Measurements from ENCODE around the gene FNDC10. TPM values are rescaled to one million over a fixed set of nuclear protein-coding genes. Genes with fewer than 3 reads are reported as not detected.

FNDC10 gene
- total and polyA plus RNA-seq, 9 of the 15 experiments (the other 6 are each of a cell fraction or from before 2014, with no cell fraction given): 0.08 to 6.3 (median 1.6) TPM

- TF ChIP-seq ELK1 (CRISPR knock-in tag; IDR thresholded peaks at IDR 0.05) (peak; percentile 78; the same call in 1 of the 2 replicates), ZNF324 (CRISPR knock-in tag; IDR thresholded peaks at IDR 0.05) (no peak), BDP1 (IDR thresholded peaks at IDR 0.05; ENCODE audit: insufficient read depth, insufficient read length) (no peak), ZNF239 (CRISPR knock-in tag; IDR thresholded peaks at IDR 0.05) (no peak), KLF16 (IDR thresholded peaks at IDR 0.05) (no peak), ZNF717 (CRISPR knock-in tag; IDR thresholded peaks at IDR 0.05) (0 out of 2 replicates have a peak, but pooled peaks have one; percentile 31), STAT5A (IDR thresholded peaks at IDR 0.05; ENCODE audit: borderline replicate concordance, low read length) (no peak; the same call in 1 of the 2 replicates), MECOM (CRISPR knock-in tag; IDR thresholded peaks at IDR 0.05) (no peak), PCBP2 (IDR thresholded peaks at IDR 0.05; ENCODE audit: low read depth, low read length, poor library complexity, severe bottlenecking) (peak; percentile 32), ZNF551 (CRISPR knock-in tag; IDR thresholded peaks at IDR 0.05) (no peak), ZNF277 (CRISPR knock-in tag; IDR thresholded peaks at IDR 0.05; ENCODE audit: borderline replicate concordance) (no peak), NRF1 (conservative IDR thresholded peaks at IDR 0.05 in 1 of 2, IDR thresholded peaks at IDR 0.05 in 1 of 2) (peak in 1 of 2 experiments; percentile 72; a peak in 2 of 4 replicates), ZBTB33 (CRISPR knock-in tag; IDR thresholded peaks at IDR 0.05) (0 out of 2 replicates have a peak, but pooled peaks have one; percentile 9), POU5F1 (IDR thresholded peaks at IDR 0.05; ENCODE audit: borderline replicate concordance, low read depth, low read length, partially characterized antibody) (no peak), ZNF398 (CRISPR knock-in tag; IDR thresholded peaks at IDR 0.05) (no peak), STAT5B (CRISPR knock-in tag; IDR thresholded peaks at IDR 0.05) (no peak), POLR2AphosphoS2 (IDR thresholded peaks at IDR 0.05; ENCODE audit: low read length) (no peak)
Measured at GRCh38 chr1:1573843-1574720, 25.9 kb downstream of the FNDC10 start (continued).

Measured in K562 (cell line).